GM19372 (cell line): Measurements from ENCODE around the gene FAM193A.
A peak's percentile ranks its signal among the peaks of the same experiment; 100 is the strongest.
"Not testable (repeated sequence)": the region's sequence is repeated elsewhere in the genome, so short reads cannot be mapped to it uniquely, and the experiment has no call there.

ENCODE experiments used
- ATAC-seq: cut with Tn5 transposase; IDR thresholded peaks from one replicate; pipeline ENCODE4 v1.9.1; 2021; ENCODE audit warnings: mild to moderate bottlenecking, low read depth, moderate library complexity; ENCODE audit not compliant: unreplicated experiment

Gene FAM193A

DNA sequence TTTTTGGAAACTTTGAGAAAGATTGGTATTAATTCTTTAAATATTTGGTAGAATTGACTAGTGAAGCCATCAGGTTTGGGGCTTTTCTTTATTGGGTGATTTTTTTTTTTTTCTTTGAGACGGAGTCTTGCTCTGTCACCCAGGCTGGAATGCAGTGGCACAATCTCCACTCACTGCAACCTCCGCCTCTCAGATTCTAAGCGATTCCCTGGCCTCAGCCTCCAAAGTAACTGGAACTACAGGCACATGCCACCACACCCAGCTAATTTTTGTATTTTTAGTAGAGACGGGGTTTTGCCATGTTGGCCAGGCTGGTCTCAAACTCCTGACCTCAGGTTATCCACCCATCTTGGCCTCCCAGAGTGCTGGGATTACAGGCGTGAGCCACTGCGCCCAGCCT lies 143.3 kb downstream of the FAM193A start:
- not testable (repeated sequence) for ATAC-seq

DNA sequence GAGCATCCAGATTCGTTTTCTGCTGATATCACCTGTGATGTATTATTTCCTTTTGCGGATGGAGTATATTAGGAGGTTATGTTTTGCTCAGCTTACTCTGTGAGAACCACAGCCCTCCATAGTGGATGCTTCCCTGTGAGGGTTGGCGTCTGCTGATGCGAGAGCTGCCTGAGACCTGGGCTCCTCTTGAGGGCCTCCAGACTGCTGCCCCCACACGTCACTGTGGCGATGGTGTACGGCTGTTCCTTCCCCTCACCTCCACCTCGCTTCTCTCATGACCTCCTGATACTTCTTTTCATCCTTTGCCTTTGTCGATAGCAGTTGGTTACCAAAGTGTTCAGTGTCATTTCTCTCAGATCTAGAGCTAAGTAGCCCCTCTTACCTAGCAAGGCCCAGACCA lies 148.0 kb downstream of the FAM193A start:
- ATAC-seq: no peak

DNA sequence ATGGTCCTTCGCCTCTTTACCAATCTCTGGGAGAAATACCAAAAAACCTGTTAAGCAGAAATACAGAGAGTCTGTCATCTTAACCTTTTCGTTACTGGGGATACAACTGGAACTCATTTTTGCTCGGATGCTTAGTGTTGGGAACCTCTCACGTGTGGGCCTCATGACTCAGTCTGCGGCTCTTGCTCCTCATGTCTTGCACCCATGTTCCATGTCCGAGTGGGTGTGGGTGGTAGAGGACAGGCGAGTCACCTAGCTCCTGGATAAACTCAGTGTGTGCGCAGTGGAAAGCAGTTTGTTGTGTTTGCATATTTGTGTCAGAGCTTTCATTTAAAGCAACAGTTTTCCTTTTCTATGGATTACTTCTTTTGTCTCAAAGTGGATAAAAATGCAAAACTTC lies 149.1 kb downstream of the FAM193A start:
- no peak for ATAC-seq

DNA sequence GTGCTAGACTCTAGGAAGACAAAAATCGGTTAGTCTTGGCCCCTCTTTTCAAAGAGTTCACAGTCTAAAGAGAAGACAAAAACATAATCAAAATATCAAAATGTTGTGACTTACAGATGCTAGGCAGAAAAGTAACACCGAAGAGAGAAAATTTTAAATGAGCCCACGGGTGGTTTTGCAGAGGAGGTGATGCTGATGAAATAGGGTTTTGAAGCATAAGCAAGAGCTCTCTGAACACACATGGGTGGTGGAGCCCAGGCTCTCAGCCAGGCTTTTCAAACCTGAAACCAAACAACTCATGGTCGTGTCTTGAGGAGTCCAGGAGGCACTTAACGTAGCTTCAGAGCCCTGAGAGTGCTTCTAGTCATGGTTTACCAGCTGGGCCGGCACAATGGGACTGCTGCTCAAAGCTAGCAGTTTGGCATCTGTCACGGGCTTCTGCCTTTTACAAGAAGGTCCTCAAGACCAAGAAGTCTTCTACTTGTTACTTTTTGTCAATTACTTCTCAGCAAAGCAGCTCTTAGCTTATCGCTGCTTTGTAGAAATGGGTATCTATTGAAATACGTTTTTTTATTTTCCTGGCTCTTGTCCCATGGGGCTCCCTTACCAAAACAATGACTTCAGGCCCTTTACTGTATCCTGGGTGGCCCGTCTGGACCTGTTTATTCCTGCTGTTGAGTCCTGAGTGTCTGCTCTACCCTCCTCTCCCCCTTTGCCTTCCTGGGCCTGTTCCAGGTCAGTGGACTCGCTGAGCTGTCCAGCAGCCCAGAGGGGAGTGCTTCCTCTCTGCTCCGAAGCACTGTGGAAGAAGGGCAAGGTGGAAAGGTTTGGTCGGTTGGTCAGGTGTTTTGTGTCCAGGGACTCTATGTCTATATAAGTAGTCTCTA lies 150.2 kb downstream of the FAM193A start:
- no peak for ATAC-seq

DNA sequence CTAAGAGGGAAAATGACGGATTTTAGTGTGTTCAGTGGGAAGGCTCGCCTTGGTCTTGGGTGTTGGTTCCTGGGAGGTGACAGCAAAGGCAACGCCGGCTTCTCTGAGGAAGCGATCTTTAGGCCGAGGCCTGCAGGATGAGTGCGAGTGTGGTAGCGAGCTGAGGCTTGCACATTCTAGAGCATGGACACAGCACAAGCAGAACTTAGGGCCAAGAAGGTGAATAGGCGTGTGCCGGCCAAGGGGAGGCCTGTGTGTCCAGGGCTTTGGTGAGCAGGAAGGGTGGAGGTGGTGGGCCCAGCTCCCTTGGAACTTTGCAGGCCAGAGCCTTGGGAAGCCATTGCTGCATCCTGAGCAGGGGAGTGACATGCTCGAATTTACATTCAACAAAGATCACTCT lies 151.8 kb downstream of the FAM193A start:
- no peak for ATAC-seq

DNA sequence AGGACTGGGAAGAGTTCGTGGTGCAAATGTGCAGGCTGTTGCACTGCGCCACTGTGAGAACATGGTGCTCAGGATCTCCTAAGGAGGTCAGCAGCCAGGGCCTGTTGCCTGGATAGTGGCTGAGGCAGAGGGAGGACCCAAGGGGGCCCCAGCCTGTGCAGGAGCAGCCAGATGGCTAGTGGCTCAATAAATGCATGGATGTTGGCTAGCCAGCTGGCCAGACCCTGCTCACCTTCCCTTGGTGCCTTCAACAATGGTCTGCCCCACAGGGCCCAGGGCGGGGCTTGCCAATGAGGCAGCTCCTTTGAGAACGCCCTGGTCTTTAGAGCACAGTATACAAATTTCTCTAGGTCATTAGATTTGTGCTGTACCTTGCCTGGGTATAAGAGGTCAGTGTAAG lies 152.2 kb downstream of the FAM193A start:
- no peak for ATAC-seq

DNA sequence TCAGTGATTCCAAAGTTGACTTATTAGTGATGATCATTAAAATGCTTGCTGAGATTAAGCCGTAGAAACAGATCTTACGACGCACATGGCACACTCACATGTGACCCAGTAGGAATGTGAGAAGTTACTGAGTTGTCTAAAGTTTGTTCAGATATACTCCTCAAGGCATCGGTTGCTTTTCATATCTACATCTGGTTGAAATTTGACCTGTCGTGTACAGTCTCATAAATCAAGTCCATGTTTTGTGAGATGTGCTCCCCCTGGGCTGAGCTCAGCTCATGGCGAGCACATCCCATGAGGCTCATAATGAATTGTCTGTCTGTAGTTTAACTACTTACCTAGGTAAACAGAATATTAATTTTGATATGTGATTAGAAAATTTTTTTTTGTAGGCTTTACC lies 152.7 kb downstream of the FAM193A start:
- ATAC-seq: no peak

DNA sequence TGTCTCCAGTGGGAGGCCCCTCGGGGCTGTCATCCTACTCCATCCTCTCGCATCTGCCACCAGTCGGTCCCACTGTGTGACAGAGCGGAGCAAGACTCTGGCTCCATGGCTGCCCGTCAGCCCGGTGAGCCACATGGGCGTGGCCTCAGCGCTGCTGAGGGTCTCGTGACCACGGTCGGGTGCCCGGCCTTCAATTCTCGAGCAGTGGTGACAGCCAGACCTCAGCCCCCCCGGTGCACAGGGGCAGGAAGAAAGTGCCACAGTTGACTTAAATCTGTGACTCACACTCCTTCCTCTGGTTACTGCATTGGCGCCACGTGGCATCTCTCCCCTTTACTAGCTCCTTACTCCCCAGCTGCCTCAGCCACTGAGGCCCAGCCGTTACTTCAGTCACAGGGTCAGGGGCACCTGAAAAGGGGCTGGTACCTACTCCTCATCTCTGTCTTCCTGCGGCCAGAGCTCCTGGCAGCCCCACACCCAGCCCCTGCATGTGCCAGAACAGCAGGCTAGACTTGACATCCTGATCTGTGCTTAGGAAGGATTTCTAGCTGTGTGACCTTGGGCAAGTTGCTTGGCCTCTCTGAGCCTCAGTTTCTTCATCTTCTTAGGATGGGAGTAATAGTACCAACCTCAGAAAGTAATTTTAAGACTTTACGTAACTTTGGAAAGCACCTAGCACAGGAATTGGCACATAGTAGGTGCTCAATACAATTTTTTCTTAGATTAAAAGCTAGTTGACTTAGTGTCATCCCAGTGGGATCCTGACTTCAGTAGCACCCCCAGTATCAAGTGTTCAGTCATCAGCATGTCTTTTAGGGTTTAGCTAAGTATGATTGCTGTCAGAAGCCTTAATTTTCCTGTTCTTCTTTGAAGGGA lies 153.6 kb downstream of the FAM193A start:
- no peak for ATAC-seq

DNA sequence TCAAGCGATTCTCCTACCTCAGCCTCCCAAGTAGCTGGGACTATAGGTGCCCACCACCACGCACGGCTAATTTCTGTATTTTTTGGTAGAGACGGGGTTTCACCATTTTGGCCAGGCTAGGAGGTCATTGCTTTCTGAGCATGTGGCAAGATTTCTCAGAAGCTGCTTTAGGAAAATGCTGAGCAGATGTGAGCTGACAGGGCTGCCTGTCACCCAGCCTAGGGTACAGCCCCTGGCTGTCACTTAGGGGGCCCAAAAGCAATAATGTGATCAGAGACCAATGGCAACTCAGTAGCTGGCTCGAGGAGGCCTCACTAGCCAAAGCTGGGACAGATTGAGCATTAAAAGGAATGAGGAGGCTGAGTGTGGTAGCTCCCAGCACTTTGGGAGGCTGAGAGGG lies 154.9 kb downstream of the FAM193A start:
- ATAC-seq: no peak

DNA sequence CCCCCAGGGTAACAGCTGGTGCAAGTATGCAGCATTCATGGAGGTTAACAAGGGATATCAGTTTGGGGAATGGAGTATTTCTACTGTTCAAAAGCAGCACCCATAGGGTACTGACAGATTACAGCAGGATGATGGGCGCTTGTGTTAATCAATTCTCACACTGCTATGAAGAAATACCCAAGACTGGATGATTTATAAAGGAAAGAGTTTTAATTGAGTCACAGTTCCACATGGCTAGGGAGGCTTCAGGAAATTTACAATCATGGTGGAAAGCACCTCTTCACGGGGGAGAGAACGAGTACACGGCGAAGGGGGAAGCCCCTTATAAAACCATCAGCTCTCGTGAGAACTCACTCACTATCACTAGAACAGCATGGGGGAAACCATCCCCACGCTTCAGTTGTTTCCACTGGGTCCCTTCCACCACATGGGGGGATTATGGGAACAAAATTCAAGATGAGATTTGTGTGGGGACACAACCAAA lies 155.5 kb downstream of the FAM193A start:
- ATAC-seq: no peak

DNA sequence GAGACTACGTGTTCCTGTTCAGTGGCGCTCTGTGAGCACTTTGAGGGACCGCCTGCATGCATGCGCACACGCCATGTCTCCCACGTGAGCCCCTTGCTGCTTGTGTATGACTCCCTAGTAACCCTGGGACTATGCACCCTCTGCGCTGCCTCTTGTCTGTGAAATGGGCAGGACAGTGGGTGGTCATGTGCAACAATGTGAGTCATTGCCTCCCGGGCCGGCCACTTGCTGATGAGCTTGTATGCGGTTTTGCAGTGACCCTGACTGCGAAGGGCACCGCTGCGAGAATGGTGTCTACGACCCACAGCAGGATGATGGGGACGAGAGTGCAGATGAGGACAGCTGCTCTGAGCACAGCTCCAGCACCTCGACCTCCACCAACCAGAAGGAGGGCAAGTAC lies 158.2 kb downstream of the FAM193A start:
- ATAC-seq: no peak

DNA sequence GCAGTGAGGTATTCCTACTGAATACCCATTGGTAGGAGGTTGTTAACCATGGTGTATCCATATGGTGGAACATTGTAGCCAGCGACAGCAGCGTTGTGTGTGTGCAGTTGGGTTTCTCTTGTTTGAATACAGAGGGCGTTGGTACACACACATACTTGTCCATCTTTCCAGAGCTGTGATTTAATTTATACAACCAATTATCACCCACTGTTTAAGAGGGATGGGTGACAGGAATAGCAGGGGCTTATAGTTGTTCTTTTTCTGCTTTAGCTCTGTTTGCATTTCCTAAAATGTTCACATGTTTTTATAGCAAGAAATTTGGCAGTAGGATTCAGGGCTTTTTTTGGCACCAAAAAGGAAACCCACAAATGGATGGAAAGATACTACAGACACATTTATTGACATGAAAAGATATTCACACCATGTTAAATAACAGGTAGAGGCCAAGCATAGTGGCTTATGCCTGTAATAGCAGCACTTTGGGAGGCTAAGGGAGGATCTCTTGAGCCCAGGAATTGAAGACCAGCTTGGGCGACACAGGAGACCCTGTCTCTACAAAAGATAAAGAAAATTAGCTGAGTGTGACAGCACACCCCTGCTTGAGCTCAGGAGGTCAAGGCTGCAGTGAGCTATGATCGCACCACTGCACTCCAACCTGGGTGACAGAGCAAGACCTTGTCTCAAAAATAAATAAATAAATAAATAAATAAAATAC lies 159.1 kb downstream of the FAM193A start:
- no peak for ATAC-seq

DNA sequence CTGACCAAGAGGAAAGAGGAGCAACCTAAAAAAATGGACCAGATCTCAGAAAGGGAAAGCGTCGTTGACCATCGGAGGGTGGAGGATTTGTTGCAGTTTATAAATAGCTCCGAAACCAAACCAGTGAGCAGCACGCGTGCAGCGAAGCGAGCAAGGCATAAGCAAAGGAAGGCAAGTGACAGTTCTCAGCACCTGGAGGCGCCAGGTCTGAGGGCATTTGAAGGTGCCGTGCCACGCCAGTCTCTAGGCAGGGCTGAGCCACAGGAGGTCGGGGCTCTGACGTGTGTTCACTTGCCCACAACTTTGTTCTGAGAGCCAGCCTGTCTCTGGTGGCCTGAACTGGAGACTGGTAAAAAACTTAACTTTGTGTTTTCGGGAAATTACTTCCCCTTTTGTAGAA lies 160.0 kb downstream of the FAM193A start:
- peak; percentile 96 for ATAC-seq

DNA sequence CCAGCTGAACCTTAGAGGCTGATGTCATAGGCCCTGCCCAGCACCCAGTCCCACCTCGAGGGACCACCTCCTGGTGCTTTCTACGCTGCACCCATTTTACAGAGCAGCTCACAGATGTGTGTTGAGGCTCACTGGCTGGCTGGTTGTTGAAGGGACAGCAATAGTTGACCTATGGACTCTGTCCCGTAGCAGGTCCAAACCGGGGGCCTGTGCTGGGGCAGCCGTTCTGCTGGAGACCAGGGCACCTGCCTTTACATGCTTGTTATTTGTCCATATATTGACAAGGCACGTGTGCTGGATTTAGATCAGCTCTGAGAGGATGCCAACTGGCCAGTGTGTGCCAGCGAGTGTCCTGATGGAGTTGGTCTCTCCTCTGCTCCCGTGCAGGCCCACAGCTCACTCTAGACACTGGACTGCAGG lies 161.6 kb downstream of the FAM193A start:
- ATAC-seq: no peak

DNA sequence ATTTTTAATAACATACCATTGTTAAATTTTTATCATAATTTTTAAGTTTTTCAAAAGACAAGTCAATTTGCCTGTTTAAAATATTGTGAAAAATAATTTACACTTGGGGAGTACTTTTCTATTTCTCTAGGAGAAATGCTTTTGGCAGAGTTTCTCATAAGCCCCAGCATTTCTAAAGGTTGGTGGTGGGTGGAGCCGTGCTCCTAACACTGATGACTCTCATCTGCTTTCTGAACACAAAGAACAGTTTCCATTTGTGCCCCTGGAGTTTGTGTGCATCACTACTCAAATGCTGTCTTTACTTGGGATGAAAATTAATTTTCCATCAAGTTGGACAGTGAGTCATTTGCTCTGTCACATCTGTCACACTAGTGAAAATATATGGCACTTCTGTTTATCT lies 162.1 kb downstream of the FAM193A start:
- ATAC-seq: no peak

DNA sequence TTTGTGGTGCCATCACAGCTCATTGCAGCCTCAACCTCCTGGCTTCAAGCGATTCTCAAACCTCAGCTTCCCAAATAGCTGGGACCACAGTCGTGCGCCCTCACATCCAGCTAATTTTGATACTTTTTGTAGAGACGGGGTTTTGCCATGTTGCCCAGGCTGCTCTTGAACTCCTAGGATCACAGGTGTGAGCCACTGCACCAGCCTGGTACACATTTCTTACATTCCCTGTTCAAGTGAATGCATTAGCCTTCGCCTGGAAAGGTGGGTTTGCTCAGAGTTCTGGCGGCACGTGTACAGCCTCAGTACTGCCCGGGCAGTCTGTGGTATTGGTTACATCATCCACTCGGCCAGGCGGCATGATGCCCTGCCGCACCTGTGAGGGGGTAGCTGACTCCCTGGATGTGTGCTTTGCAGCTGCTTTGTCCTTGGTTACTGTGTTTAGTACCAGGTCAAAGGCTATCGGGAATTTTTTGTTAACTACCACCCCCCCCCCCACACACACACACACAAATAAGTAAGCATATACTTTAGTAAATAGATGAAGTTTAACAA lies 162.6 kb downstream of the FAM193A start:
- no peak for ATAC-seq

DNA sequence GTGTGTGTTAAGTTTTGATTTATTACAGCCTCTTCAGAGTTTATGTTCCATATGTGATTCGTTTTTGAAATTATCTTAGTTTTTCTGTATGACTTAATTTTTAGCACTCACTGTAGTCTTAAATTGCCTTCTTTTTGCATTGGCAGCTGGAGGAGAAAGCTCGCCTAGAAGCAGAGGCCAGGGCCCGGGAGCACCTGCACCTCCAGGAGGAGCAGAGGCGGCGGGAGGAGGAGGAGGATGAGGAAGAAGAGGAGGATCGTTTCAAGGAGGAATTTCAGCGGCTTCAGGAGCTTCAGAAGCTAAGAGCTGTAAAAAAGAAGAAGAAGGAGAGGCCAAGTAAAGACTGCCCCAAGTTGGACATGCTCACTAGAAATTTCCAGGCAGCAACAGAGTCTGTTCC lies 163.1 kb downstream of the FAM193A start:
- ATAC-seq: no peak

DNA sequence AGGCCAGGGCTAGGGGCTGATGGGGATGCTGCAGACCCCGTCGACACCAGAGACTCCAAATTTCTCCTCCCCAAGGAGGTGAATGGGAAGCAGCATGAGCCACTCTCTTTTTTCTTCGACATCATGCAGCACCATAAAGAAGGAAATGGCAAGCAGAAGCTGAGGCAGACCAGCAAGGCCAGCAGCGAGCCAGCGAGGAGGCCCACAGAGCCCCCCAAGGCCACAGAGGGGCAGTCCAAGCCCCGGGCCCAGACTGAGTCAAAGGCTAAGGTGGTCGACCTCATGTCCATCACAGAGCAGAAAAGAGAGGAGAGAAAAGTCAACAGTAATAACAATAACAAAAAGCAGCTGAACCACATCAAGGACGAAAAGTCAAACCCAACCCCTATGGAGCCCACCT lies 163.6 kb downstream of the FAM193A start:
- ATAC-seq: no peak

DNA sequence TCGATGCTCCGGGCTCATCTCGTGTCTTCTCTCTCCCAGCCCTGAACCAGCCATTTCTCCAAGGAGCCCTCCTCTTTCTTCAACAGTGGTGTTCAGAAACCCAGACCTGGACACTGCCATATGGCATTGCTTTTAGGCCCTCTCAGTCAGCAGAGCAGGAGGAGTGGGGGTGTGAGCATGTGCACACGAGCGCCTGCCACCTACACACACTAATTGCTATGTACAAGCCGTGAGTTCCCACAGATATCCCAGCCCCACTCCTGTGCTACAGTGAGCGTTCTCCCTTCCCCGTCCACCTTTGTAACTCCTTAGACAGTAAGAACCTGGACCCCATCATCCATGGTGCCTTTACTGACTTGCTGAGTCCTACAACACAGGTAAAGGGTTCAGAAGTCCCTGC lies 165.9 kb downstream of the FAM193A start:
- no peak for ATAC-seq

DNA sequence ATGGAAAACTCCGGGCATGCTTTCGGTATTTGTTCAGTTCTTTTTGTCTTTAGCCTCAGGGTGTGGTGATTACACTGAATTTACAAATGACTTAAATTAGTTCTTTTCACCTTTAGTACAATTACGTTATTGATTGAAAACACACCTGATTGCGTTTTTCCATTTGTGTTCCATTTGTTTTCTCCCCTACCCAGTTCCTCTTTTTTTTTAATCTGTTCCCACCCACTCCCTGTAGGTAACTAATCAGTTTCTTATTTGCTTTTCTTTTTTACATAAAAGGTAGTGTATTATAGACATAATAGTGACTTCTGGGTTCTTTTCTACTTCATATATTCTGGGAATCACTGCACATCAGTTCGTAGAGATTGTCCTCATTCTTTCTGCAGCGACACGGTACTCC lies 166.3 kb downstream of the FAM193A start:
- no peak for ATAC-seq
